Putamen (tissue), 1 donor: ENCODE results near the gene OR8B12.

Source experiments
- DNase-seq: peaks from one replicate; pipeline ENCODE4 v3.0.0-alpha.2; 2016; ENCODE audit warnings: low spot score

Gene OR8B12

GRCh38 chr11:124543554-124543953, at the start of gene OR8B12:
Gene OR8B12, minus strand, starts transcription at chr11:124543654. Its CDS starts 0 bp downstream, at chr11:124543654.
- no peak for DNase-seq

GRCh38 chr11:124592627-124593026, 49.2 kb upstream of the OR8B12 start:
- peak; percentile 44 for DNase-seq

- no peak for DNase-seq
These were observed 48.0 kb upstream of the OR8B12 start for GRCh38 chr11:124591430-124591829.

GRCh38 chr11:124586238-124586860, 42.9 kb upstream of the OR8B12 start:
- DNase-seq: no peak

- DNase-seq: no peak
These were observed 41.4 kb upstream of the OR8B12 start for GRCh38 chr11:124584681-124585372.

GRCh38 chr11:124583781-124584180, 40.3 kb upstream of the OR8B12 start:
- DNase-seq: no peak

- DNase-seq: no peak
These were observed 39.1 kb upstream of the OR8B12 start for GRCh38 chr11:124582565-124582964.

- DNase-seq: no peak
These were observed 38.4 kb upstream of the OR8B12 start for GRCh38 chr11:124581817-124582216.

- no peak for DNase-seq
These were observed 35.3 kb upstream of the OR8B12 start for GRCh38 chr11:124578761-124579160.

- no peak for DNase-seq
These were observed 34.4 kb upstream of the OR8B12 start for GRCh38 chr11:124577716-124578427.

GRCh38 chr11:124570160-124570559, 26.7 kb upstream of the OR8B12 start:
- DNase-seq: peak; percentile 65

- DNase-seq: no peak
These were observed 26.2 kb upstream of the OR8B12 start, which contains the start of gene OR8A1 for GRCh38 chr11:124569697-124570096. Gene OR8A1, plus strand, starts transcription at chr11:124569997. Its CDS starts 123 bp downstream, at chr11:124570120.

- peak; percentile 12 for DNase-seq
These were observed 13.4 kb upstream of the OR8B12 start for GRCh38 chr11:124556828-124557227.

GRCh38 chr11:124551987-124552386, 8.5 kb upstream of the OR8B12 start:
- no peak for DNase-seq

- DNase-seq: no peak
These were observed 7.7 kb upstream of the OR8B12 start for GRCh38 chr11:124551189-124551588.

GRCh38 chr11:124543145-124543544, 309 bp downstream of the OR8B12 start:
- no peak for DNase-seq

GRCh38 chr11:124541204-124541603, 2.2 kb downstream of the OR8B12 start:
- DNase-seq: peak; percentile 50

- no peak for DNase-seq
These were observed 5.4 kb downstream of the OR8B12 start for GRCh38 chr11:124538019-124538418.

- DNase-seq: no peak
These were observed 6.9 kb downstream of the OR8B12 start for GRCh38 chr11:124536520-124536919.

- DNase-seq: no peak
These were observed 7.8 kb downstream of the OR8B12 start for GRCh38 chr11:124535552-124536232.

- DNase-seq: no peak
These were observed 9.4 kb downstream of the OR8B12 start for GRCh38 chr11:124534051-124534450.

GRCh38 chr11:124533626-124534025, 9.8 kb downstream of the OR8B12 start:
- DNase-seq: no peak

GRCh38 chr11:124520550-124520854, 23.0 kb downstream of the OR8B12 start:
- no peak for DNase-seq
